NCI-H1417 treated with DMSO at 0.1 percent for 48 hours (cell line): ENCODE data around the gene DLK2.

ENCODE experiments used
- DNase-seq: peaks from one replicate; lab custom pipeline; 2025; lab: John Stamatoyannopoulos, UW

The DLK2 gene

GRCh38 chr6:43453831-43454230, 1.5 kb downstream of the DLK2 start:
- DNase-seq, result no peak

GRCh38 chr6:43452896-43453295, 2.5 kb downstream of the DLK2 start:
- no peak for DNase-seq

- no peak for DNase-seq
These were observed 3.4 kb downstream of the DLK2 start for GRCh38 chr6:43451939-43452338.

GRCh38 chr6:43451348-43451747, 4.0 kb downstream of the DLK2 start:
- DNase-seq, result no peak

- DNase-seq, result no peak
These were observed 4.6 kb downstream of the DLK2 start for GRCh38 chr6:43450699-43451131.

- DNase-seq, result no peak
These were observed 6.4 kb downstream of the DLK2 start for GRCh38 chr6:43448916-43449315.

GRCh38 chr6:43447604-43448003, 7.7 kb downstream of the DLK2 start:
- no peak for DNase-seq

GRCh38 chr6:43445576-43445975, 9.8 kb downstream of the DLK2 start:
- DNase-seq, result no peak

- no peak for DNase-seq
These were observed 10.8 kb downstream of the DLK2 start for GRCh38 chr6:43444582-43444981.

- no peak for DNase-seq
These were observed 11.3 kb downstream of the DLK2 start for GRCh38 chr6:43444036-43444435.

GRCh38 chr6:43442935-43443334, 12.4 kb downstream of the DLK2 start:
- DNase-seq, result no peak

GRCh38 chr6:43437700-43438099, 17.6 kb downstream of the DLK2 start:
- no peak for DNase-seq

GRCh38 chr6:43436577-43437282, 18.6 kb downstream of the DLK2 start:
- no peak for DNase-seq

GRCh38 chr6:43435682-43436437, 19.5 kb downstream of the DLK2 start:
- no peak for DNase-seq

GRCh38 chr6:43434943-43435342, 20.4 kb downstream of the DLK2 start:
- no peak for DNase-seq

GRCh38 chr6:43434001-43434840, 21.1 kb downstream of the DLK2 start:
- no peak for DNase-seq

- DNase-seq, result no peak
These were observed 22.2 kb downstream of the DLK2 start for GRCh38 chr6:43433148-43433547.

GRCh38 chr6:43432009-43432945, 23.1 kb downstream of the DLK2 start:
- DNase-seq, result no peak

- DNase-seq, result no peak
These were observed 26.5 kb downstream of the DLK2 start for GRCh38 chr6:43428874-43429273.

- DNase-seq, result no peak
These were observed 27.2 kb downstream of the DLK2 start for GRCh38 chr6:43428112-43428570.

GRCh38 chr6:43427406-43428111, 27.8 kb downstream of the DLK2 start, which contains the start of gene ABCC10:
Gene ABCC10, plus strand, starts transcription at chr6:43427541. Its CDS starts 438 bp downstream, at chr6:43427979.
- peak; percentile 63 for DNase-seq
